Body of pancreas (tissue), 4 donors: Measurements from ENCODE around the gene TGM5. TPM values are rescaled to one million over a fixed set of nuclear protein-coding genes. Genes with fewer than 3 reads are reported as not detected.

ENCODE experiments used
- ATAC-seq: fragments of 150-250 bp; one replicate; pipeline ENCODE4 v1.9.1; 2016
- DNase-seq, 4 donors: peaks; one replicate each; pipeline ENCODE4 v3.0.0-alpha.2; 2019
- H3K27ac ChIP-seq, 4 donors: fragments of 200-600 bp; sonication (generic); 1 replicate in 3 of 4; 2 replicates in 1 of 4; pipeline versions ENCODE4 v1.5.1 to v1.6.1; 2016 to 2019; ENCODE audit warnings: mild to moderate bottlenecking in 1 of 4, mixed read lengths in 1 of 4, moderate library complexity in 1 of 4
- H3K27me3 ChIP-seq, 2 donors: fragments of 200-600 bp; sonication (generic); one replicate each; pipeline ENCODE4 v1.6.0; 2016; ENCODE audit warnings: mild to moderate bottlenecking in 1 of 2
- H3K36me3 ChIP-seq, 2 donors: fragments of 200-600 bp; sonication (generic); replicated peaks in 1 of 2; 2 replicates each; pipeline ENCODE4 v1.5.1; 2016; ENCODE audit warnings: low read depth in 2 of 2; ENCODE audit not compliant: insufficient read depth in 1 of 2
- H3K4me1 ChIP-seq: fragments of 200-600 bp; sonication (generic); one replicate; pipeline ENCODE4 v1.6.0; 2016
- H3K4me3 ChIP-seq, 2 donors: fragments of 200-600 bp; sonication (generic); 1 replicate in 1 of 2; 2 replicates in 1 of 2; pipeline ENCODE4 v1.5.1; 2016 to 2019
- H3K9me3 ChIP-seq, 3 donors: fragments of 200-600 bp; sonication (generic); 1 replicate in 2 of 3; 2 replicates in 1 of 3; pipeline ENCODE4 v1.5.1; 2016
- CTCF ChIP-seq, 7 experiments: fragments of 450-650 bp in 4 of 7; fragments of 200-600 bp in 3 of 7; sonication (generic) in 3 of 7; IDR thresholded peaks; one replicate each; pipeline ENCODE4 v1.5.1; 2016 to 2019; ENCODE audit warnings: antibody characterized with exemption in 7 of 7
- POLR2A ChIP-seq, 3 donors: fragments of 450-650 bp; IDR thresholded peaks; one replicate each; pipeline ENCODE4 v1.6.1; 2016; ENCODE audit warnings: antibody characterized with exemption in 3 of 3, mild to moderate bottlenecking in 2 of 3
- WGBS, 2 donors: methylation state at CpG; one replicate each; pipeline ENCODE4 v1.1.5; 2017; 5-methylcytosine and 5-hydroxymethylcytosine counted together
- intact Hi-C: fragments of 100-400 bp; cut with DNase I; formaldehyde crosslinking; loops from one replicate; pipeline ENCODE4 v1.15.1; 2023
- total RNA-seq, 2 donors: library from RNA; depleted of rRNA; stranded (reverse); fragments of >200 nt; gene quantifications; one replicate each; pipeline ENCODE4 v1.1.0, GENCODE V29; 2016

TGM5 gene
- total RNA-seq, 2 donors from 2014 or later, result not detected

GRCh38 chr15:43253431-43254403, 13.0 kb downstream of the TGM5 start:
- H3K36me3 ChIP-seq, result no peaks in the 10 kb centered on the region
- DNase-seq, result peak; percentile 28 to 62 (median 52)
- H3K4me3 ChIP-seq, result no peak overlapping the region
- H3K4me1 ChIP-seq, result no peaks in the 10 kb centered on the region
- 46 to 59% methylated on average over 11 to 15 of the region's 15 CpGs for WGBS, 2 donors
- intact Hi-C loops, result no loop called here
- peak overlapping the region in 1 of 4 donors; percentile 63 for H3K27ac ChIP-seq
- no peaks in the 10 kb centered on the region for H3K9me3 ChIP-seq
- TF ChIP-seq POLR2A (IDR thresholded peaks at IDR 0.05), result no peak
- TF ChIP-seq CTCF (IDR thresholded peaks at IDR 0.05), result no peak
- peak; percentile 46 for ATAC-seq
- no peaks in the 10 kb centered on the region for H3K27me3 ChIP-seq

- 78 to 83% methylated on average over 4 of the region's 4 CpGs for WGBS, 2 donors
- no peak overlapping the region for H3K27ac ChIP-seq
- no peak for ATAC-seq
Observed at GRCh38 chr15:43251871-43252250, 14.9 kb downstream of the TGM5 start.

GRCh38 chr15:43251185-43251870, 15.4 kb downstream of the TGM5 start:
- Histone ChIP-seq H3K27me3 (no peaks in the 10 kb centered on the region), H3K4me1 (no peaks in the 10 kb centered on the region), H3K27ac (no peak overlapping the region), H3K36me3 (no peaks in the 10 kb centered on the region), H3K4me3 (no peak overlapping the region), H3K9me3 (no peaks in the 10 kb centered on the region)
- DNase-seq (no peak), ATAC-seq (no peak)
- 84% methylated on average over 8 of the region's 8 CpGs for WGBS, 2 donors
- intact Hi-C loops, result no loop called here
- TF ChIP-seq POLR2A (IDR thresholded peaks at IDR 0.05), result no peak
- TF ChIP-seq CTCF (IDR thresholded peaks at IDR 0.05), result no peak

More at GRCh38 chr15:43251871-43252250, 14.9 kb downstream of the TGM5 start:
- H3K4me3 ChIP-seq, result no peak overlapping the region
- no peak for TF ChIP-seq POLR2A (IDR thresholded peaks at IDR 0.05)
- TF ChIP-seq CTCF (IDR thresholded peaks at IDR 0.05), result no peak
- no peak for DNase-seq
- no peaks in the 10 kb centered on the region for H3K27me3 ChIP-seq
- H3K4me1 ChIP-seq, result no peaks in the 10 kb centered on the region
- intact Hi-C loops, result no loop called here
- no peaks in the 10 kb centered on the region for H3K36me3 ChIP-seq
- H3K9me3 ChIP-seq, result no peaks in the 10 kb centered on the region

GRCh38 chr15:43250785-43251184, 15.9 kb downstream of the TGM5 start:
- no peak overlapping the region for H3K27ac ChIP-seq
- TF ChIP-seq CTCF (IDR thresholded peaks at IDR 0.05), result no peak
- TF ChIP-seq POLR2A (IDR thresholded peaks at IDR 0.05), result no peak
- H3K4me3 ChIP-seq, result no peak overlapping the region
- no peaks in the 10 kb centered on the region for H3K4me1 ChIP-seq
- no peaks in the 10 kb centered on the region for H3K36me3 ChIP-seq
- DNase-seq, result no peak
- H3K27me3 ChIP-seq, result no peaks in the 10 kb centered on the region
- no peak for ATAC-seq
- WGBS, 2 donors, result 64 to 68% methylated on average over 2 of the region's 2 CpGs
- no peaks in the 10 kb centered on the region for H3K9me3 ChIP-seq
- intact Hi-C loops, result no loop called here
